Measurements from ENCODE around the gene SPON1.
"Not testable (repeated sequence)": the region's sequence is repeated elsewhere in the genome, so short reads cannot be mapped to it uniquely, and the experiment has no call there.

Gene SPON1

DNA sequence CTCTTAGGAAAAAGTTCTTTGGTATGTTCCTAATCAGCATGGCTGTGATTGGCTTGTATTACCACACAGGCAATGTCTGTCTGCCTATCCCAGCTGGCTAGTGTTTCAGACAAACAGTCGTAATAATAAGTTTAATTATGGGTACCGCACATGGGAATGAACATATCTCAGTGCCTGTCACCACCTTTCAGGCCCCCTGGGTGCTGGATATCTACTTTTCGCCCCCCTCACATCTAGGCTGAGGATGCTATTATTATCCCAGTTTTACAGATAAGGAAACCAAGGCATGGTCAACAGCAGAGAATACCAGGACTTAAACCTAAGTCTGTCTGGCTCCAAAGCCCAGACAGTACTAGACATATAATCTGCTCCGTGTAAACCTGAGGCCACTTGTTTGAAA is 174.8 kb downstream of the SPON1 start:
- H3K27ac ChIP-seq = no peak overlapping the region
- no peak for TF ChIP-seq CTCF (conservative IDR thresholded peaks at IDR 0.05)

GRCh38 chr11:14140991-14141390 is 178.5 kb downstream of the SPON1 start:
- no peak overlapping the region for H3K27ac ChIP-seq
- TF ChIP-seq CTCF (conservative IDR thresholded peaks at IDR 0.05) = no peak

- no peak for TF ChIP-seq CTCF (conservative IDR thresholded peaks at IDR 0.05)
- H3K27ac ChIP-seq = no peak overlapping the region
Observed at GRCh38 chr11:14141676-14142075, 179.2 kb downstream of the SPON1 start.

- TF ChIP-seq CTCF (conservative IDR thresholded peaks at IDR 0.05) = no peak
- H3K27ac ChIP-seq = no peak overlapping the region
Observed at GRCh38 chr11:14144934-14145333, 182.4 kb downstream of the SPON1 start.

DNA sequence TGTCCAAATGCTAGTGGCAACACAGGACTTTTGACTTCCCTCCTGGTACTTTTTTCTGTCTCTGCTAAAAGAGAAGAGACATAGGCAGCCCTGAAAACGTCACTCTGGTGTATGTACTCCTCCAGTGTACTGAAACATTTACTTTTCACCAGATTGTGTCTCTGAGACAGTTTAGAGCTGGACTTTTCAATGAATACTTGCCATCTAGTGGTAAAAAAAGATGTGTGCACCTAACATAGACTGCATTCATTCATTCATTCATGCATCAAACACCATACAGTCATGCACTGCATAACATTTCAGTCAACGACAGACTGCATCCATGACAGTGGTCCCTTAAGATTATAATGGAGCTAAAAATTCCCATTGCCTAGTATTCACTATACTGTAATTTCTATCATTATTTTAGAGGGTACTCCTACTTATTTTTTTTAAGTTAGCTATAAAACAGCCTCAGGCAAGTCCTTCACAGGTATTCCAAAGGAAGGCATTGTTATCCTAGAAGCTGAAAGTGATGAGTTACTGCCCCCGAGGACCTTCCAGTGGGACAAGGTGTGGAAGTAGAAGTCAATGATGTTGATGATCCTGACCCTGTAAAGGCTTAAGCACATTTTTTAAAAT is 186.2 kb downstream of the SPON1 start:
- H3K27ac ChIP-seq = no peak overlapping the region
- TF ChIP-seq CTCF (conservative IDR thresholded peaks at IDR 0.05) = peak; percentile 79

DNA sequence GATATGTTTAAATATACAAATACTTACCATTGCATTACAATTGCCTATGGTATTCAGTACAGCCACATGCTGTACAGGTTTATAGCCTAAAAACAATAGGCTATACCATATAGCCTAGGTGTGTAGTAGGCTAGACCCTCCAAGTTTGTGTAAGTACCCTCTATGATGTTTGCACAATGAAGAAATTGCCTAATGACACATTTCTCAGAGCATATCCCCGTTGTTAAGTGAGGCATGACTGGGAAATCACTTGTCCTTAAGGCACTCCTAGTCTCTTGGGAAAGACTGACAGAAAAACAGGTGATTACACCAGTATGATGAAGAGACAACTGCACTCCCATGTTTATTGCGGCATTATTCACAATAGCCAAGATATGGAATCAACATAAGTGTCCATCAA is 187.2 kb downstream of the SPON1 start:
- TF ChIP-seq CTCF (conservative IDR thresholded peaks at IDR 0.05) = no peak

DNA sequence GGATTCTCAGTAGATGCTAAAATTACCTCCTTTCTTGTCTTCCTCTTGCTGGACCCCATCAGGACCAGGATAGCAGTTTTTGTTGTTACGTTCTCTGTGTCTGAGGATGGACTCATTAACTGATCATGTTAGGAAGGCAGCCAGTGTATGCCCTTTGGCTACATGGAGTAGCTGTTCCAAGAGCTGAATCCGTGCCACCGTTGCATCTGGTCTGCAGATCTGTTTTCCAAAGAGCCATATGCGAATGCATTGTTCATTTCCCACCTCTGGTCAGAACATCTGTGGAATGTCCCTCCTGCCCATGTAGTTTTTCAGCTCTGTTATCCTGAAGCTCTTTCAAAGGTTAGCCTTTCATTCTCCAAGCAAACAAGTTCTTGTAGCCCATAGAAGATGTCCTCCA is 188.4 kb downstream of the SPON1 start:
- TF ChIP-seq CTCF (conservative IDR thresholded peaks at IDR 0.05) = no peak
- no peak overlapping the region for H3K27ac ChIP-seq

More for the DNA sequence above, 187.2 kb downstream of the SPON1 start:
- H3K27ac ChIP-seq = no peak overlapping the region

DNA sequence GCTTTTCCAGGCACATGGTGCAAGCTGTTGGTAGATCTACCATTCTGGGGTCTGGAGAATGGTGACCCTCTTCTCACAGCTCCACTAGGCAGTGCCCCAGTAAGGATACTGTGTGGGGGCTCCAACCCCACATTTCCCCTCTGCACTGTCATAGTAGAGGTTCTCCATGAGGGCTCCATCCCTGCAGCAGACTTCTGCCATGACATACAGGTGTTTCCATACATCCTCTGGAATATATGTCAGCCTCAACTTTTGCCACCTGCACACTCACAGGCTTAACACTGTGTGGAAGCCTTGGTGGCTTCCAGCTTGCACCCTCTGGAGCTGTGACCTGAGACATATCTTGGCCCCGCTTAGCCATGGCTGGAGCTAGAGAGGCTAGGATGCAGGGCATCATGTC is 191.6 kb downstream of the SPON1 start:
- not testable (repeated sequence) for H3K27ac ChIP-seq

Measured in VCaP (cell line).